B cell (primary cell): ENCODE data around the gene SENP5. TPM values are rescaled to one million over a fixed set of nuclear protein-coding genes. Genes with fewer than 3 reads are reported as not detected.
A peak's percentile ranks its signal among the peaks of the same experiment; 100 is the strongest.

ENCODE experiments used
- ATAC-seq: fragments of 200-7000 bp; cut with Tn5 transposase; one replicate; pipeline ENCODE4 v1.10.0; 2021; ENCODE audit warnings: low read depth, mild to moderate bottlenecking, moderate number of reproducible peaks, moderate library complexity
- CTCF ChIA-PET: fragments of 350-600 bp; sonication (Branson Sonifier 250); formaldehyde crosslinking; loops from one replicate; lab custom pipeline; 2021; ENCODE audit warnings: antibody characterized with exemption, inconsistent platforms; lab: Charles Lee
- POLR2A ChIA-PET: fragments of 350-600 bp; sonication (Branson Sonifier 250); formaldehyde crosslinking; loops from one replicate; lab custom pipeline; 2021; ENCODE audit warnings: antibody characterized with exemption; lab: Charles Lee
- DNase-seq: peaks from one replicate; pipeline ENCODE4 v3.0.0; 2013
- H2AFZ ChIP-seq: 2 replicates; pipeline ENCODE4 v1.6.1; 2012; ENCODE audit warnings: mild to moderate bottlenecking, low read depth, low read length; ENCODE audit not compliant: insufficient read depth, poor library complexity, severe bottlenecking
- H3K27ac ChIP-seq, 2 donors: 1 replicate in 1 of 2; 2 replicates in 1 of 2; pipeline ENCODE4 v1.5.1; 2012 to 2013; ENCODE audit warnings: low read length in 2 of 2, mild to moderate bottlenecking in 2 of 2, moderate library complexity in 1 of 2
- H3K27me3 ChIP-seq, 4 experiments: fragments of 200-600 bp in 1 of 4; sonication (generic) in 1 of 4; replicated peaks in 1 of 4; 1 replicate in 2 of 4; 2 replicates in 2 of 4; pipeline versions ENCODE4 v1.6.1 to v1.7.0; 2013 to 2016; ENCODE audit warnings: low read length in 3 of 4, mild to moderate bottlenecking in 2 of 4, mixed read lengths in 1 of 4, moderate library complexity in 1 of 4; ENCODE audit not compliant: insufficient read depth in 4 of 4, control insufficient read depth in 3 of 4; ENCODE audit errors: control extremely low read depth in 1 of 4
- H3K36me3 ChIP-seq, 2 experiments: replicated peaks in 1 of 2; 1 replicate in 1 of 2; 2 replicates in 1 of 2; pipeline versions ENCODE4 v1.6.1 to v1.7.1; 2013; ENCODE audit warnings: low read length in 1 of 2; ENCODE audit not compliant: insufficient read depth in 2 of 2, control insufficient read depth in 1 of 2; ENCODE audit errors: control extremely low read depth in 1 of 2, extremely low read depth in 1 of 2
- H3K4me1 ChIP-seq, 2 donors: fragments of 200-600 bp in 1 of 2; sonication (generic) in 1 of 2; 1 replicate in 1 of 2; 2 replicates in 1 of 2; pipeline versions ENCODE4 v1.5.1 to v1.6.1; 2013 to 2017; ENCODE audit warnings: low read length in 2 of 2; ENCODE audit not compliant: control insufficient read depth in 2 of 2, insufficient read depth in 2 of 2
- H3K4me2 ChIP-seq: replicated peaks from 2 replicates; pipeline ENCODE3; 2012; ENCODE audit warnings: mild to moderate bottlenecking, low read depth, low read length; ENCODE audit not compliant: poor library complexity, severe bottlenecking
- H3K4me3 ChIP-seq, 5 experiments: fragments of 200-600 bp in 1 of 5; sonication (generic) in 1 of 5; 1 replicate in 3 of 5; 2 replicates in 2 of 5; pipeline versions ENCODE4 v1.5.1 to v1.7.0; 2011 to 2016; ENCODE audit warnings: low read length in 4 of 5, mild to moderate bottlenecking in 4 of 5, low read depth in 2 of 5, control low read depth in 1 of 5, moderate library complexity in 1 of 5; ENCODE audit not compliant: insufficient read depth in 1 of 5; ENCODE audit errors: control extremely low read depth in 1 of 5, extremely low read depth in 1 of 5
- H3K79me2 ChIP-seq: fragments of 200-600 bp; sonication (generic); one replicate; pipeline ENCODE4 v1.6.0; 2016; ENCODE audit warnings: low read length; ENCODE audit not compliant: control insufficient read depth, insufficient read depth
- H3K9ac ChIP-seq: fragments of 200-600 bp; sonication (generic); 2 replicates; pipeline ENCODE4 v1.6.1; 2017; ENCODE audit warnings: mild to moderate bottlenecking, low read length, moderate library complexity
- H3K9me3 ChIP-seq, 3 donors: one replicate each; pipeline versions ENCODE4 v1.6.1 to v1.7.1; 2013; ENCODE audit warnings: low read length in 2 of 3; ENCODE audit not compliant: control insufficient read depth in 2 of 3, insufficient read depth in 1 of 3; ENCODE audit errors: control extremely low read depth in 1 of 3
- H4K20me1 ChIP-seq: 2 replicates; pipeline ENCODE4 v1.6.0; 2012; ENCODE audit warnings: mild to moderate bottlenecking, low read length; ENCODE audit not compliant: insufficient read depth, control insufficient read depth, poor library complexity, severe bottlenecking
- H3K27ac Mint-ChIP-seq: one replicate; pipeline ENCODE4 v1.8.0; 2021; ENCODE audit warnings: mixed read lengths
- H3K27me3 Mint-ChIP-seq: one replicate; pipeline ENCODE4 v1.8.0; 2021; ENCODE audit warnings: mixed read lengths
- H3K4me1 Mint-ChIP-seq: one replicate; pipeline ENCODE4 v1.8.0; 2021; ENCODE audit warnings: mixed read lengths
- H3K4me3 Mint-ChIP-seq: one replicate; pipeline ENCODE4 v1.8.0; 2021; ENCODE audit warnings: mixed read lengths
- H3K9me3 Mint-ChIP-seq: one replicate; pipeline ENCODE4 v1.8.0; 2022; ENCODE audit warnings: mixed read lengths; ENCODE audit not compliant: insufficient read depth
- CTCF ChIP-seq: fragments of 200-600 bp; IDR thresholded peaks from one replicate; pipeline ENCODE4 v1.8.0; 2022; ENCODE audit warnings: antibody characterized with exemption, mild to moderate bottlenecking
- EZH2 ChIP-seq: IDR thresholded peaks from 2 replicates; pipeline ENCODE4 v1.6.1; 2012; ENCODE audit warnings: borderline replicate concordance, low read depth, mild to moderate bottlenecking, moderate library complexity, low read length; ENCODE audit not compliant: insufficient read depth, poor library complexity, severe bottlenecking
- WGBS: methylation state at CpG from one replicate; pipeline ENCODE4 v1.1.5; 2013; ENCODE audit warnings: missing lambda C conversion rate; ENCODE audit not compliant: insufficient coverage; 5-methylcytosine and 5-hydroxymethylcytosine counted together
- intact Hi-C: fragments of 100-400 bp; cut with micrococcal nuclease; formaldehyde crosslinking; loops from one replicate; pipeline ENCODE4 v1.10.0; 2022
- polyA minus RNA-seq: library from RNA; depleted of rRNA, polyadenylated mRNA; stranded (reverse); fragments of >200 nt; gene quantifications from 2 replicates; pipeline ENCODE4 v1.2.3, GENCODE V29; 2012
- polyA plus RNA-seq: library from polyadenylated mRNA; depleted of rRNA; stranded (reverse); fragments of >200 nt; gene quantifications from 2 replicates; pipeline ENCODE4 v1.2.3, GENCODE V29; 2012
- total RNA-seq, 2 donors: library from RNA; stranded (reverse); fragments of 120-200 nt in 1 of 2; gene quantifications; 1 replicate in 1 of 2; 2 replicates in 1 of 2; pipeline versions ENCODE4 v1.2.3 to v1.2.4, GENCODE V29; 2013 to 2022

The SENP5 gene, protein sequence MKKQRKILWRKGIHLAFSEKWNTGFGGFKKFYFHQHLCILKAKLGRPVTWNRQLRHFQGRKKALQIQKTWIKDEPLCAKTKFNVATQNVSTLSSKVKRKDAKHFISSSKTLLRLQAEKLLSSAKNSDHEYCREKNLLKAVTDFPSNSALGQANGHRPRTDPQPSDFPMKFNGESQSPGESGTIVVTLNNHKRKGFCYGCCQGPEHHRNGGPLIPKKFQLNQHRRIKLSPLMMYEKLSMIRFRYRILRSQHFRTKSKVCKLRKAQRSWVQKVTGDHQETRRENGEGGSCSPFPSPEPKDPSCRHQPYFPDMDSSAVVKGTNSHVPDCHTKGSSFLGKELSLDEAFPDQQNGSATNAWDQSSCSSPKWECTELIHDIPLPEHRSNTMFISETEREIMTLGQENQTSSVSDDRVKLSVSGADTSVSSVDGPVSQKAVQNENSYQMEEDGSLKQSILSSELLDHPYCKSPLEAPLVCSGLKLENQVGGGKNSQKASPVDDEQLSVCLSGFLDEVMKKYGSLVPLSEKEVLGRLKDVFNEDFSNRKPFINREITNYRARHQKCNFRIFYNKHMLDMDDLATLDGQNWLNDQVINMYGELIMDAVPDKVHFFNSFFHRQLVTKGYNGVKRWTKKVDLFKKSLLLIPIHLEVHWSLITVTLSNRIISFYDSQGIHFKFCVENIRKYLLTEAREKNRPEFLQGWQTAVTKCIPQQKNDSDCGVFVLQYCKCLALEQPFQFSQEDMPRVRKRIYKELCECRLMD
- total RNA-seq (51.5 and 58.4 TPM in 2 replicates), polyA plus RNA-seq (9.2 and 9.7 TPM in 2 replicates), polyA minus RNA-seq (31.2 and 48.7 TPM in 2 replicates)
- 36.7 TPM for total RNA-seq (2013)

- Histone ChIP-seq H3K9ac (peak within 1 kb of the TSS; percentile 77), H2AFZ (peak within 1 kb of the TSS; percentile 94), H3K4me1 (peaks cover 14 to 19% of the 10 kb centered on the region in 2 donors), H3K27me3 (no peaks in the 10 kb centered on the region), H3K4me3 (peak within 1 kb of the TSS; percentile 63 to 89 (median 77)), H4K20me1 (peaks cover 34% of the 10 kb centered on the region), H3K9me3 (peaks cover 0 to 3% (median 0%) of the 10 kb centered on the region in 3 donors), H3K4me2 (peak within 1 kb of the TSS; percentile 80), H3K36me3 (peaks cover 0 to 2% of the 10 kb centered on the region in 2 experiments), H3K79me2 (peaks cover 50% of the 10 kb centered on the region), H3K27ac (peak within 1 kb of the TSS; percentile 77 to 95)
- H3K27ac Mint-ChIP-seq, result peak within 1 kb of the TSS; percentile 95
- ATAC-seq, result peak; percentile 97
- H3K4me3 Mint-ChIP-seq, result peak within 1 kb of the TSS; percentile 96
- peaks cover 29% of the 10 kb centered on the region for H3K4me1 Mint-ChIP-seq
- peak; percentile 93 for DNase-seq
- intact Hi-C loops, result loop anchor here (1.0 to 2.0 kb wide), 6 partner anchors 29 to 299 kb away; partner anchors contain the start of genes FBXO45, NCBP2, PAK2 and WDR53
- ChIA-PET CTCF (interaction anchor here (0.8 to 1.9 kb wide), 9 partner anchors 14 to 339 kb away, joined by 3 to 20 read pairs (median 3); partner anchors contain the start of genes MELTF and NCBP2), POLR2A (interaction anchor here (0.6 to 2.3 kb wide), 7 partner anchors 18 to 988 kb away, joined by 3 to 18 read pairs (median 3); partner anchors contain the start of genes NCBP2 and PAK2)
- WGBS, result under 1% methylated on average over 93 of the region's 93 CpGs
- TF ChIP-seq CTCF (no peak), EZH2 (no peak)
- H3K9me3 Mint-ChIP-seq, result no peaks in the 10 kb centered on the region
- no peaks in the 10 kb centered on the region for H3K27me3 Mint-ChIP-seq
Measured at GRCh38 chr3:196867507-196868296, at the start of gene SENP5. Gene SENP5, plus strand, starts transcription at chr3:196867920. Its CDS starts 17,262 bp downstream, at chr3:196885182.
